Liver (tissue), 9 donors: Measurements from ENCODE around the gene ARL11. TPM values are rescaled to one million over a fixed set of nuclear protein-coding genes. Genes with fewer than 3 reads are reported as not detected.
A peak's percentile ranks its signal among the peaks of the same experiment; 100 is the strongest.

Experiments
- DNase-seq: peaks from one replicate; pipeline ENCODE4 v3.0.0-alpha.2; 2017; ENCODE audit warnings: low spot score
- H3K27ac ChIP-seq, 2 donors: one replicate each; pipeline ENCODE4 v1.7.0; 2013; ENCODE audit warnings: inconsistent platforms in 2 of 2, low read length in 2 of 2, control low read depth in 1 of 2, low read depth in 1 of 2, mild to moderate bottlenecking in 1 of 2
- H3K27me3 ChIP-seq, 4 donors: one replicate each; pipeline versions ENCODE4 v1.6.1 to v1.7.0; 2013; ENCODE audit warnings: low read length in 3 of 4, inconsistent platforms in 1 of 4, mild to moderate bottlenecking in 1 of 4, moderate library complexity in 1 of 4; ENCODE audit not compliant: control insufficient read depth in 4 of 4, insufficient read depth in 4 of 4
- H3K36me3 ChIP-seq, 4 donors: one replicate each; pipeline versions ENCODE4 v1.6.1 to v1.7.0; 2013; ENCODE audit warnings: low read length in 3 of 4, mild to moderate bottlenecking in 3 of 4, low read depth in 1 of 4, moderate library complexity in 1 of 4; ENCODE audit not compliant: control insufficient read depth in 4 of 4, insufficient read depth in 3 of 4
- H3K4me1 ChIP-seq, 4 donors: one replicate each; pipeline versions ENCODE4 v1.6.1 to v1.7.0; 2013; ENCODE audit warnings: low read length in 3 of 4, mild to moderate bottlenecking in 3 of 4, moderate library complexity in 1 of 4; ENCODE audit not compliant: control insufficient read depth in 4 of 4, insufficient read depth in 4 of 4
- H3K4me3 ChIP-seq, 3 donors: one replicate each; pipeline versions ENCODE4 v1.6.1 to v1.7.0; 2013; ENCODE audit warnings: low read length in 3 of 3, control low read depth in 1 of 3, low read depth in 1 of 3, mild to moderate bottlenecking in 1 of 3
- H3K9ac ChIP-seq, 2 donors: one replicate each; pipeline ENCODE4 v1.7.0; 2013; ENCODE audit warnings: low read length in 2 of 2, mild to moderate bottlenecking in 2 of 2, moderate library complexity in 2 of 2, control low read depth in 1 of 2, low read depth in 1 of 2
- H3K9me3 ChIP-seq, 4 donors: one replicate each; pipeline versions ENCODE4 v1.6.1 to v1.7.0; 2013; ENCODE audit warnings: low read length in 3 of 4; ENCODE audit not compliant: control insufficient read depth in 4 of 4
- ATF3 ChIP-seq: IDR thresholded peaks from 2 replicates; pipeline ENCODE4 v1.6.1; 2016; ENCODE audit warnings: antibody characterized with exemption
- CTCF ChIP-seq: fragments of 150-350 bp; IDR thresholded peaks from 2 replicates; pipeline ENCODE4 v1.5.1; 2017; ENCODE audit warnings: improper control_type of control experiment, low read depth, low read length; ENCODE audit not compliant: missing input control
- EGR1 ChIP-seq, 2 donors: IDR thresholded peaks; 2 replicates each; pipeline ENCODE4 v1.6.1; 2016 to 2018; ENCODE audit warnings: antibody characterized with exemption in 2 of 2, low read depth in 2 of 2
- FOXA1 ChIP-seq: IDR thresholded peaks from 2 replicates; pipeline ENCODE4 v1.6.1; 2016; ENCODE audit warnings: antibody characterized with exemption
- FOXA2 ChIP-seq: IDR thresholded peaks from 2 replicates; pipeline ENCODE4 v1.6.1; 2016; ENCODE audit warnings: antibody characterized with exemption
- GABPA ChIP-seq, 2 donors: IDR thresholded peaks in 1 of 2; conservative IDR thresholded peaks in 1 of 2; 2 replicates each; pipeline ENCODE4 v1.6.1; 2016; ENCODE audit warnings: antibody characterized with exemption in 2 of 2, mild to moderate bottlenecking in 1 of 2, moderate library complexity in 1 of 2
- HNF4A ChIP-seq, 2 donors: conservative IDR thresholded peaks; 2 replicates each; pipeline ENCODE4 v1.6.1; 2016; ENCODE audit warnings: antibody characterized with exemption in 2 of 2, mild to moderate bottlenecking in 2 of 2
- HNF4G ChIP-seq: IDR thresholded peaks from 2 replicates; pipeline ENCODE4 v1.6.1; 2016; ENCODE audit warnings: antibody characterized with exemption
- JUND ChIP-seq, 2 donors: IDR thresholded peaks; 2 replicates each; pipeline ENCODE4 v1.6.1; 2016; ENCODE audit warnings: antibody characterized with exemption in 2 of 2
- MAX ChIP-seq: IDR thresholded peaks from 2 replicates; pipeline ENCODE4 v1.6.1; 2016; ENCODE audit warnings: antibody characterized with exemption
- NR2F2 ChIP-seq: IDR thresholded peaks from 2 replicates; pipeline ENCODE4 v1.6.1; 2016; ENCODE audit warnings: antibody characterized with exemption
- RAD21 ChIP-seq, 2 donors: IDR thresholded peaks; 2 replicates each; pipeline ENCODE4 v1.6.1; 2016; ENCODE audit warnings: antibody characterized with exemption in 2 of 2, mild to moderate bottlenecking in 2 of 2
- REST ChIP-seq: IDR thresholded peaks from 2 replicates; pipeline ENCODE4 v1.6.1; 2016; ENCODE audit warnings: antibody characterized with exemption, mild to moderate bottlenecking
- RXRA ChIP-seq, 2 donors: IDR thresholded peaks; 2 replicates each; pipeline ENCODE4 v1.6.1; 2017 to 2018; ENCODE audit warnings: antibody characterized with exemption in 2 of 2, mild to moderate bottlenecking in 1 of 2
- SP1 ChIP-seq: IDR thresholded peaks from 2 replicates; pipeline ENCODE4 v1.6.1; 2018; ENCODE audit warnings: antibody characterized with exemption, mild to moderate bottlenecking
- TAF1 ChIP-seq: conservative IDR thresholded peaks from 2 replicates; pipeline ENCODE4 v1.6.1; 2016; ENCODE audit warnings: antibody characterized with exemption, mild to moderate bottlenecking
- YY1 ChIP-seq: IDR thresholded peaks from 2 replicates; pipeline ENCODE4 v1.6.1; 2016; ENCODE audit warnings: antibody characterized with exemption, mild to moderate bottlenecking
- ZBTB33 ChIP-seq: IDR thresholded peaks from 2 replicates; pipeline ENCODE4 v1.6.1; 2016; ENCODE audit warnings: antibody characterized with exemption
- WGBS: extraction: QIAGEN DNeasy Blood & Tissue Kit; methylation state at CpG from one replicate; pipeline ENCODE4 v1.1.7; 2013; 5-methylcytosine and 5-hydroxymethylcytosine counted together
- polyA plus RNA-seq, 2 donors: library from polyadenylated mRNA; stranded (reverse) in 1 of 2; unstranded in 1 of 2; fragments of 200-250 nt in 1 of 2; fragments of >200 nt in 1 of 2; fragmentation: Nextera tagmentation in 1 of 2; extraction: Ambion mirVana in 1 of 2; gene quantifications; one replicate each; pipeline versions ENCODE4 v1.2.1 to v1.2.3, GENCODE V29; 2013 to 2015
- total RNA-seq, 2 donors: library from RNA; depleted of rRNA; stranded (reverse); fragments of >200 nt; gene quantifications; one replicate each; pipeline ENCODE4 v1.2.3, GENCODE V29; 2014
- donor health status: healthy.
- donor health status: healthy.
- donor health status: healthy.
- donor health status: healthy.
- donor health status: healthy.

ARL11 gene
- total RNA-seq (1 to 10 TPM in 1 of 2 donors, under 1 TPM in 1; 0.75 to 1.5 TPM), polyA plus RNA-seq (under 1 TPM; 0.11 to 0.43 TPM)

GRCh38 chr13:49627831-49628652, at the start of gene ARL11:
Gene ARL11, plus strand, starts transcription at chr13:49628507. Its CDS starts 1,941 bp downstream, at chr13:49630448.
- no peaks in the 10 kb centered on the region for H3K9me3 ChIP-seq
- H3K4me3 ChIP-seq = no peak within 1 kb of the TSS
- peak; percentile 47 for DNase-seq
- 77% methylated on average over 17 of the region's 17 CpGs for WGBS
- no peak for TF ChIP-seq YY1
- TF ChIP-seq ZBTB33 = no peak
- no peak for TF ChIP-seq JUND (IDR thresholded peaks at IDR 0.05)
- no peak for TF ChIP-seq FOXA2
- no peak for TF ChIP-seq HNF4A (conservative IDR thresholded peaks at IDR 0.05)
- no peak for TF ChIP-seq MAX
- TF ChIP-seq NR2F2 = no peak
- no peak for TF ChIP-seq REST
- no peak for TF ChIP-seq FOXA1
- no peak for TF ChIP-seq ATF3
- no peak for TF ChIP-seq RAD21 (IDR thresholded peaks at IDR 0.05)
- no peak for TF ChIP-seq EGR1 (IDR thresholded peaks at IDR 0.05; ENCODE audit: low read depth in 2 of 2)
- TF ChIP-seq CTCF = no peak
- no peak for TF ChIP-seq HNF4G
- no peak for TF ChIP-seq GABPA (IDR thresholded peaks at IDR 0.05 in 1 of 2, conservative IDR thresholded peaks at IDR 0.05 in 1 of 2)
- TF ChIP-seq SP1 = no peak
- TF ChIP-seq TAF1 = no peak
- no peak for TF ChIP-seq RXRA (IDR thresholded peaks at IDR 0.05)
- no peaks in the 10 kb centered on the region for H3K27me3 ChIP-seq
- peaks cover 5 to 21% (median 11%) of the 10 kb centered on the region in 4 donors for H3K4me1 ChIP-seq
- H3K9ac ChIP-seq = no peak within 1 kb of the TSS
- peak within 1 kb of the TSS; percentile 5 to 8 for H3K27ac ChIP-seq
- no peaks in the 10 kb centered on the region for H3K36me3 ChIP-seq
